ENCODE data around the gene NCOA3. TPM values are rescaled to one million over a fixed set of nuclear protein-coding genes. Genes with fewer than 3 reads are reported as not detected.

NCOA3 gene
- total RNA-seq, 1 experiment from 2014 or later = 23.3 TPM

DNA sequence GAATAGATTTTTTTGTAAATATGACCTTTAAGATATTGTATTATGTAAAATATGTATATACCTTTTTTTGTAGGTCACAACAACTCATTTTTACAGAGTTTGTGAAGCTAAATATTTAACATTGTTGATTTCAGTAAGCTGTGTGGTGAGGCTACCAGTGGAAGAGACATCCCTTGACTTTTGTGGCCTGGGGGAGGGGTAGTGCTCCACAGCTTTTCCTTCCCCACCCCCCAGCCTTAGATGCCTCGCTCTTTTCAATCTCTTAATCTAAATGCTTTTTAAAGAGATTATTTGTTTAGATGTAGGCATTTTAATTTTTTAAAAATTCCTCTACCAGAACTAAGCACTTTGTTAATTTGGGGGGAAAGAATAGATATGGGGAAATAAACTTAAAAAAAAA lies 152.7 kb downstream of the NCOA3 start:
- Histone ChIP-seq H3K18ac (ENCODE audit: insufficient read length, low read depth, low read length) (no peak overlapping the region), H2BK20ac (ENCODE audit: low read depth, low read length, poor library complexity, severe bottlenecking) (no peak overlapping the region), H3K79me1 (ENCODE audit: insufficient read depth, low read depth, low read length, poor library complexity, severe bottlenecking) (no peaks in the 10 kb centered on the region), H3K4ac (ENCODE audit: low read depth, low read length) (no peak overlapping the region), H4K91ac (ENCODE audit: insufficient read length, low read depth, low read length) (no peak overlapping the region), H2BK120ac (ENCODE audit: low read depth, low read length, poor library complexity, severe bottlenecking) (no peak overlapping the region), H3K27ac (ENCODE audit: insufficient read length, low read depth, low read length) (no peak overlapping the region), H3K23ac (ENCODE audit: insufficient read length, low read depth, low read length) (no peak overlapping the region), H2AK5ac (ENCODE audit: insufficient read length, low read length) (no peak overlapping the region), H3K4me1 (ENCODE audit: insufficient read depth, low read length) (peaks cover 11% of the 10 kb centered on the region; the same call in 1 of the 2 replicates), H4K20me1 (ENCODE audit: control insufficient read depth, insufficient read depth, insufficient read length) (no peaks in the 10 kb centered on the region), H2BK12ac (ENCODE audit: insufficient read length, low read depth, low read length) (no peak overlapping the region), H3K4me2 (ENCODE audit: insufficient read depth, insufficient read length, low read length) (no peak overlapping the region), H2AFZ (ENCODE audit: low read length) (no peak overlapping the region), H3T11ph (ENCODE audit: low read length) (no peak overlapping the region), H4K5ac (ENCODE audit: insufficient read length, low read depth, low read length) (no peak overlapping the region), H4K8ac (replicated peaks; ENCODE audit: insufficient read length, low read depth, low read length) (no peak overlapping the region), H3K9me3 (ENCODE audit: control insufficient read depth, low read depth, low read length) (no peaks in the 10 kb centered on the region), H3K9ac (ENCODE audit: extremely low read depth, insufficient read length, low read length) (no peak overlapping the region), H3K14ac (ENCODE audit: insufficient read depth, low read length) (no peak overlapping the region), H2BK5ac (ENCODE audit: insufficient read length, low read length) (no peak overlapping the region), H3K27me3 (ENCODE audit: insufficient read depth, low read length) (no peaks in the 10 kb centered on the region), H2BK15ac (ENCODE audit: low read depth, low read length) (no peak overlapping the region), H3K23me2 (ENCODE audit: insufficient read length, low read depth, low read length, poor library complexity, severe bottlenecking) (no peaks in the 10 kb centered on the region), H3K79me2 (ENCODE audit: insufficient read depth, low read length) (no peaks in the 10 kb centered on the region), H3K56ac (ENCODE audit: insufficient read length, low read depth, low read length) (no peak overlapping the region)
- peaks cover 32 to 38% of the 10 kb centered on the region in 2 experiments for H3K4me1 Mint-ChIP-seq
- DNase-seq = no peak
- H3K9me3 Mint-ChIP-seq = no peaks in the 10 kb centered on the region
- no CpG with 5 or more reads among the region's 1 CpG for WGBS (ENCODE audit: extremely low coverage, insufficient read length, low lambda C conversion rate)
- peak overlapping the region in 1 of 2 experiments; percentile 43; a peak in 1 of 5 replicates for H3K4me3 Mint-ChIP-seq
- peak overlapping the region in 2 of 3 experiments; percentile 34 to 71; a peak in 5 of 7 replicates for H3K27ac Mint-ChIP-seq
- TF ChIP-seq, protein P1, sequence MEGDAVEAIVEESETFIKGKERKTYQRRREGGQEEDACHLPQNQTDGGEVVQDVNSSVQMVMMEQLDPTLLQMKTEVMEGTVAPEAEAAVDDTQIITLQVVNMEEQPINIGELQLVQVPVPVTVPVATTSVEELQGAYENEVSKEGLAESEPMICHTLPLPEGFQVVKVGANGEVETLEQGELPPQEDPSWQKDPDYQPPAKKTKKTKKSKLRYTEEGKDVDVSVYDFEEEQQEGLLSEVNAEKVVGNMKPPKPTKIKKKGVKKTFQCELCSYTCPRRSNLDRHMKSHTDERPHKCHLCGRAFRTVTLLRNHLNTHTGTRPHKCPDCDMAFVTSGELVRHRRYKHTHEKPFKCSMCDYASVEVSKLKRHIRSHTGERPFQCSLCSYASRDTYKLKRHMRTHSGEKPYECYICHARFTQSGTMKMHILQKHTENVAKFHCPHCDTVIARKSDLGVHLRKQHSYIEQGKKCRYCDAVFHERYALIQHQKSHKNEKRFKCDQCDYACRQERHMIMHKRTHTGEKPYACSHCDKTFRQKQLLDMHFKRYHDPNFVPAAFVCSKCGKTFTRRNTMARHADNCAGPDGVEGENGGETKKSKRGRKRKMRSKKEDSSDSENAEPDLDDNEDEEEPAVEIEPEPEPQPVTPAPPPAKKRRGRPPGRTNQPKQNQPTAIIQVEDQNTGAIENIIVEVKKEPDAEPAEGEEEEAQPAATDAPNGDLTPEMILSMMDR (conservative IDR thresholded peaks at IDR 0.05) = no peak
- no peaks in the 10 kb centered on the region for H3K27me3 Mint-ChIP-seq (ENCODE audit: low read depth)
- H3K36me3 Mint-ChIP-seq (ENCODE audit: insufficient read depth in 1 of 3, low read depth in 3 of 3) = peaks cover 17 to 44% (median 34%) of the 10 kb centered on the region in 3 experiments; a peak in 6 of 7 replicates

Data from H9 (cell line).